ENCODE data around the gene COQ8A.

The COQ8A gene

DNA sequence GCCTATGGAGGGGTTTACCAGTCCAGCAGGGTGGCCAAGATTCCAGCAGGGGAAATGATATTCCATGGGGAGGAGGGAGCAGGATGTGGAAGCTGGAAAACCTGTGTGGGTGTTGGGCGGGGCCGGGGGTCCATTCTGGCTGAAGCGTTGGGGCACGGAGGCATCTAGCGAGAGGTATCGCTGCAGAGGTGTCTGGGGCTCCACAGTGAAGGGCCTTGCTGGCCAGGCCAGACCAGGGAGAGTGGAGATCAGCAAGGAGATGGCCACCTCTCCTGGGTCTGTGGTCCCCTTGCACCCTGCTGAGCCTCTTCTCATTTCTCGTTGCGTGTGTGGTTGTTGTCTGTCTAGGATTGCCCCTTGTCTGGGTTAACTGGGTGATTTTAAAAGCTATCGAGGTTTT, 6.2 kb downstream of the COQ8A start:
- H3K27ac ChIP-seq: no peak overlapping the region

GRCh38 chr1:226946841-226947240, 6.7 kb downstream of the COQ8A start:
- Histone ChIP-seq H3K9me3 (no peaks in the 10 kb centered on the region), H3K4me1 (ENCODE audit: control insufficient read depth in 1 of 2, insufficient read depth in 1 of 2, low read depth in 1 of 2, low read length in 1 of 2) (peaks cover 10 to 11% of the 10 kb centered on the region in 2 experiments), H3K36me3 (no peaks in the 10 kb centered on the region), H3K27ac (no peak overlapping the region), H3K27me3 (no peaks in the 10 kb centered on the region), H3K4me3 (ENCODE audit: low read depth in 1 of 2, low read length in 1 of 2) (no peak overlapping the region)
- TF ChIP-seq CTCF (IDR thresholded peaks at IDR 0.05): no peak

More for the DNA sequence above, 6.2 kb downstream of the COQ8A start:
- TF ChIP-seq CTCF (IDR thresholded peaks at IDR 0.05): no peak
- H3K36me3 ChIP-seq: no peaks in the 10 kb centered on the region
- no peaks in the 10 kb centered on the region for H3K27me3 ChIP-seq
- no peak overlapping the region for H3K4me3 ChIP-seq (ENCODE audit: low read depth in 1 of 2, low read length in 1 of 2)
- no peaks in the 10 kb centered on the region for H3K9me3 ChIP-seq
- H3K4me1 ChIP-seq (ENCODE audit: control insufficient read depth in 1 of 2, insufficient read depth in 1 of 2, low read depth in 1 of 2, low read length in 1 of 2): peaks cover 5 to 6% of the 10 kb centered on the region in 2 experiments

DNA sequence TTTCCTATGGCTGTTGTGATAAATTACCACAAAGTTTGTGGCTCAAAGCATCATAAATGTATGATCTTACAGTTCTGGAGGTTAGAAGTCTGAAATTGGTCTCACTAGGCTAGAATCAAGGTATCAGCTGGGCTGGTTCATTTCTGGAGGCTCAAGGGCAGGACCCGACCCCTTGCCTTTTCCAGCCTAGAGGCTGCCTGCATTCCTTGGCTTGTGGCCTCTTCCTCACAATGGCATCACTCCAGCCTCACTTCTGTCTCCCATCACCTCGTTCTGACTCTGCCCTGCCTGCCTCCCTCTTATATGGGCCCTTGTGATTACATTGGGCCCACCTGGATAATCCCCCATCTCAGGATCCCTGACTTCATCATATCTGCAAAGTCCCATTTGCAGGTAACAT, 8.0 kb downstream of the COQ8A start:
- no peak overlapping the region for H3K27ac ChIP-seq
- H3K4me3 ChIP-seq (ENCODE audit: low read depth in 1 of 2, low read length in 1 of 2): no peak overlapping the region
- H3K9me3 ChIP-seq: no peaks in the 10 kb centered on the region
- H3K36me3 ChIP-seq: no peaks in the 10 kb centered on the region
- H3K4me1 ChIP-seq (ENCODE audit: control insufficient read depth in 1 of 2, insufficient read depth in 1 of 2, low read depth in 1 of 2, low read length in 1 of 2): peaks cover 13 to 14% of the 10 kb centered on the region in 2 experiments
- no peaks in the 10 kb centered on the region for H3K27me3 ChIP-seq
- no peak for TF ChIP-seq CTCF (IDR thresholded peaks at IDR 0.05)

GRCh38 chr1:226948480-226948879, 8.4 kb downstream of the COQ8A start:
- no peak for TF ChIP-seq CTCF (IDR thresholded peaks at IDR 0.05)
- Histone ChIP-seq H3K27ac (no peak overlapping the region), H3K4me1 (ENCODE audit: control insufficient read depth in 1 of 2, insufficient read depth in 1 of 2, low read depth in 1 of 2, low read length in 1 of 2) (peaks cover 13 to 14% of the 10 kb centered on the region in 2 experiments), H3K9me3 (no peaks in the 10 kb centered on the region), H3K36me3 (no peaks in the 10 kb centered on the region), H3K4me3 (ENCODE audit: low read depth in 1 of 2, low read length in 1 of 2) (no peak overlapping the region), H3K27me3 (no peaks in the 10 kb centered on the region)

GRCh38 chr1:226948996-226949395, 8.9 kb downstream of the COQ8A start:
- no peaks in the 10 kb centered on the region for H3K9me3 ChIP-seq
- no peaks in the 10 kb centered on the region for H3K27me3 ChIP-seq
- no peak overlapping the region for H3K4me3 ChIP-seq (ENCODE audit: low read depth in 1 of 2, low read length in 1 of 2)
- peaks cover 13 to 14% of the 10 kb centered on the region in 2 experiments for H3K4me1 ChIP-seq (ENCODE audit: control insufficient read depth in 1 of 2, insufficient read depth in 1 of 2, low read depth in 1 of 2, low read length in 1 of 2)
- H3K36me3 ChIP-seq: no peaks in the 10 kb centered on the region
- TF ChIP-seq CTCF (IDR thresholded peaks at IDR 0.05): no peak
- H3K27ac ChIP-seq: no peak overlapping the region

DNA sequence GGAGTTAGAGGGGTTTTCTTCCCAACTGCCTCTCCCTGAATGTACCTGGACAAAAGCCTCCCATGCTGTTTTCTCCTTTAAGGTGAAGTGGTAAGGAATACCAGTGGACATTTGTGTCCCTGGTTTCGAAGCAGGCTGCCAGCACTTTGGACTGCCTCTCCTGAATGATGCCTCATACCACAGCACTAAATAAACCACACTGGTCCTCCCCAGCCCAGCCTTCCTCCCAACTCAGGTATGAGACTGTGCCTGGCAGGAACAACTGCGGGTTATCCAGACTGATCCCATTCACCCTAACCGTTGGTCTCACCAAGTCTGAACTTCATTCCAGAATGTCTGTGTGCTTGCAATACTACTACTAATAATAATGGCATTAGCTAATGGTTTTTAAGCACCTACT, 9.3 kb downstream of the COQ8A start:
- H3K4me3 ChIP-seq (ENCODE audit: low read depth in 1 of 2, low read length in 1 of 2): no peak overlapping the region
- no peaks in the 10 kb centered on the region for H3K9me3 ChIP-seq
- TF ChIP-seq CTCF (IDR thresholded peaks at IDR 0.05): no peak

More for the DNA sequence above, 9.3 kb downstream of the COQ8A start:
- Histone ChIP-seq H3K27me3 (no peaks in the 10 kb centered on the region), H3K4me1 (ENCODE audit: control insufficient read depth in 1 of 2, insufficient read depth in 1 of 2, low read depth in 1 of 2, low read length in 1 of 2) (peaks cover 13 to 14% of the 10 kb centered on the region in 2 experiments), H3K27ac (no peak overlapping the region), H3K36me3 (no peaks in the 10 kb centered on the region)
